ENCODE measurements around the gene CHCT1.
"Not testable (repeated sequence)": the region's sequence is repeated elsewhere in the genome, so short reads cannot be mapped to it uniquely, and the experiment has no call there.

The CHCT1 gene

DNA sequence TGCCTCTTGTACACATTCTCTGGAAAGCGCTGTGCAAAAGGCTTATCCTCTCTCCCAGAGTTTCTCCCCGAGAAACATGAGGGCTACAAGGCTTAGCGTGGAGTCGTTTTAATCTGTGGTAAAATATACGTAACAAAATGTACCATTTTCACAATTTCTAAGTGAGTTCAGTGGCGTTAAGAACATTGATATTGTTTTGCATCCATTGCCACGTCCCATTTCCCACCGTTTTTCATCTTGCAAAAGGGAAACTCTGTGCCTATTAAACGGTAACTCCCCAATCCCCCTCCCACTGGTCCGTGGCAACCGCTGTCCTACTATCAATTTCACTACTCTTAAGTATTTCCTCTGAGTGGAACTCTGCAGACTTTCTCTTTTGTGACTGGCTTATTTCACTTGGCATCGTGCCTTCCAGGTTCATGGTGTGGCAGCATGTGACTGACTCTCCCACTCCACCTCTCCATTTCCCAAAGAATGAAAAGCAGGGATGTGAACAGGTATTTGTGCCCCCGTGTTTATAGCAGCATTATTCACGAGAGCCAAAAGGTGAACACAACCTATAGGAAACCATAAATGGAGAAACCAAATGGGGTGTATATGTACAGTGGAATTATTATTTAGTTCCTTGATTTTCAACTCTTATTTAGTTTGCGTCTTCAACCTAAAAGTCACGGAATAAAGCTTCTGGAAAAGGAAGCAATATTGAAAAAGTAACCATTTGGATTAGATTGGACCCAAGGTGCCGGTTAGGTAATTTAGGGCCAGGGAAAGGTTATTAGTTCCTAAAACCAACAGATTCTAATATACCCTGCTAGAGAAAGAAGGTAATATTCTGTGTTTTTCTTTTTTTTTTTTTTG, 29.2 kb upstream of the CHCT1 start:
- H3K9me3 Mint-ChIP-seq = no peaks in the 10 kb centered on the region
- ATAC-seq = no peak
- no peaks in the 10 kb centered on the region for H3K36me3 Mint-ChIP-seq
- H3K27ac Mint-ChIP-seq = peak overlapping the region; percentile 97
- no peaks in the 10 kb centered on the region for H3K27me3 Mint-ChIP-seq
- peak overlapping the region; percentile 98 for H3K4me3 Mint-ChIP-seq
- H3K4me1 Mint-ChIP-seq = peaks cover 75% of the 10 kb centered on the region

DNA sequence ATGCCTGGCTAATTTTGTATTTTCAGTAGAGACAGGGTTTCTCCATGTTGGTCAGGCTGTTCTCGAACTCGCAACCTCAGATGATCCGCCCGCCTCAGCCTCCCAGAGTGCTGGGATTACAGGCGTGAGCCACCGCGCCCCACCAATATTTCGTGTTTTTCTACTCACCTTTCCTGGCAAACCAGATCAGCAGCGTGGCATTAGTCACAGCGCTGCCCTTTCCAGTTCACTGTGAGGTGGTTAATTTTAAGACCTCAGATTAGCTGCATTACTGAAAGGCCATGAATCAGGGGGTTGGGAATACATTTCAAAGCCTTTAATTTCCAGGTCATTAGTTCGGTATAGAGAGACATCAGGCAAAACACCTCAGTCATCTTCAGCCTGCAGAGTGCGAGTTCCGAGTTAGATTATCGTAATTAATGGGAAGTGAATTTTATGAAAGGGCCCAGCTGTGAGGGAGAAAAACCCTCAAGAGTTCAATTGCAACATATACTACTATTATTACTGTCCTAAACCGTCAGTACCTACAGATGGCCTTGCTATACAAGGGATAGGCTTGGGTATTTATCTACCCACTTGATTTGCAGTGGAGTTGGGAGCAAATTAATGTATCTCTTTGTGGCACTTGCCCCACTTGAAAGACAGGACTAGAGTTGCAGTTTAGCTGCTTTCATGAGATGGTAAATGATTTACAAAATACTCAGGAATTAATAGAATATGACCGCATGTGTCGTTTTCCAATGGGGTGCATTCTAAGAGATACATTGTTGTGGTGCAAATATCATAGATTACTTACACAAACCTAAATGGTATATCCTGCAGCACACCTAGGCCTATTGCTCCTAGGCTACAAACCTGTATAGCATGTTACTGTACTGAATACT, 28.2 kb upstream of the CHCT1 start:
- Mint-ChIP-seq H3K4me1 (peaks cover 75% of the 10 kb centered on the region), H3K4me3 (no peak overlapping the region), H3K9me3 (no peaks in the 10 kb centered on the region), H3K36me3 (no peaks in the 10 kb centered on the region), H3K27ac (no peak overlapping the region), H3K27me3 (no peaks in the 10 kb centered on the region)
- no peak for ATAC-seq

DNA sequence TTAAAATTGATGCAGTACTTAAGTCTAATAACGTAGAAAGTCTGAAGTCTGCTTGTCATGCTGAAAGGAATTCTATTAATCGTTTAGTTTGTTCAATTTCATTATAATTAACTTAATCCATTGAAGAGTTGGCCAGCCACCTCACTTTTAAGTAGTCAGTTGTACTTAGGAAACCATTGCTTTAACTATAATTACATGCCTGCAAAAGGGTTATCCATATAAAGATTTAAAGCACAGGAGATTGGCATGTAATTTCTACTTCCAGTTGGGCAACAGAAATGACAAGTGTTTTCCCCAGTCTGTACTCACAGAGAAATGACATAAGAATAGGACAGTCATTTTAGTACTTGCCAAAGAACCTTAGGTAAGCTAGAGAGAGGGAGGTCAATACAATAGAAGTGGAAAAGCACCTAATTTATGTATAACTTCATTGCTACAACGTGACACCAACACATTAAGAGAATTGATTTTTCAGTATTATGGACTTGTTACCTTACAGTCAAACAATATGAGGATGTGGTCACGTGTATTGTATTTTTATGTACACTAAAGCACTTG, 26.7 kb upstream of the CHCT1 start:
- Mint-ChIP-seq H3K4me3 (no peak overlapping the region), H3K27me3 (no peaks in the 10 kb centered on the region), H3K4me1 (peaks cover 65% of the 10 kb centered on the region), H3K36me3 (no peaks in the 10 kb centered on the region), H3K9me3 (no peaks in the 10 kb centered on the region), H3K27ac (peak overlapping the region; percentile 88)
- no peak for ATAC-seq

GRCh38 chr17:60396412-60396811, 25.9 kb upstream of the CHCT1 start:
- peak overlapping the region; percentile 88 for H3K27ac Mint-ChIP-seq
- no peak overlapping the region for H3K4me3 Mint-ChIP-seq

DNA sequence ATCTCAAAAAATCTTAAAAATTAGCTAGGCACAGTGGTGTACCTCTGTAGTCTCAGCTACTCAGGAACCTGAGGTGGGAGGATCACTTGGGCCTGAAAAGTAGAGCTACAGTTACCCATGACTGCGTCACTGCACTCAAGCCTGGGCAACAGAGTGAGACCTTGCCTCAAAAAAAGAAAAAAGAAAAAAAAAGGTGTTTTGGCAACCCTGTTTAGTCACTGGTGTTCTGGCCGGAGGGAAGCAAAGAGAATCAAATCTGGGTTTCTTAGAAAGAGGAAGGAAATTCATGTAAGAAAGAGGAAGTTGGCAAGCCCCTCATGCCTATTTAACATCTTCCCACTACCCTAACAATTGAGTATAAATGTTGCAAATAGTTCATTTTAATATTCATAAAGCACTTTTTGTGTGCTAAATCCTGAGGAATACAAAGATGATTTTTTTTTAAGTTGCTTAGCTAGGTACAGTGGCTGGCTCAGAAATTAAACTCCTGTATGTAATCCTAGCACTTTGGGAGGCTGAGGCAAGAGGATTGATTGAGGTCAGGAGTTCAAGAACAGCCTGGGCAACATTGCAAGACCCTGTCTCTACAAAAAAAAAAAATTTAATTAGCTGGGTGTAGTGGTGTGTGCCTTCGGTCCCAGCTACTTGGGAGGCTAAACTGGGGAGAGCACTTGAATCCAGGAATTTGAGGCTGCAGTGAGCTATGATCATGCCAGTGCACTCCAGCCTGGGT, 23.9 kb upstream of the CHCT1 start:
- peak; percentile 98 for ATAC-seq
- Mint-ChIP-seq H3K27me3 (no peaks in the 10 kb centered on the region), H3K36me3 (no peaks in the 10 kb centered on the region), H3K9me3 (no peaks in the 10 kb centered on the region), H3K27ac (peak overlapping the region; percentile 88), H3K4me1 (peaks cover 57% of the 10 kb centered on the region), H3K4me3 (no peak overlapping the region)

More at GRCh38 chr17:60396412-60396811, 25.9 kb upstream of the CHCT1 start:
- Mint-ChIP-seq H3K36me3 (no peaks in the 10 kb centered on the region), H3K4me1 (peaks cover 63% of the 10 kb centered on the region), H3K27me3 (no peaks in the 10 kb centered on the region), H3K9me3 (no peaks in the 10 kb centered on the region)
- no peak for ATAC-seq

- peaks cover 40% of the 10 kb centered on the region for H3K4me1 Mint-ChIP-seq
- H3K27ac Mint-ChIP-seq = no peak overlapping the region
- H3K9me3 Mint-ChIP-seq = no peaks in the 10 kb centered on the region
- no peak overlapping the region for H3K4me3 Mint-ChIP-seq
- ATAC-seq = no peak
- no peaks in the 10 kb centered on the region for H3K36me3 Mint-ChIP-seq
- no peaks in the 10 kb centered on the region for H3K27me3 Mint-ChIP-seq
These were observed 20.5 kb upstream of the CHCT1 start for GRCh38 chr17:60401819-60402218.

DNA sequence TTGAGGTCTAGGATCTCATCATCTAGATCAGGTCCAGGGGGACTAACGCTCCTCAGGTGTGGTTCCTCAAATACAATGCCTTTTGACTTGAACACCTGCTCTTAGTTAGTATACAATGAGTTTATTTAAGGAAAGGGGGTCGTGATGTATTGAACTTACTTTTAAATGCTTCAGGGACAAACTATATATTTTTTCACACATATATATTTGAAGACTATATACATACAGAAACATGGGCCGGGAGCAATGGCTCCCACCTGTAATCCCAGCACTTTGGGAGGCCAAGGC, 18.8 kb upstream of the CHCT1 start:
- H3K36me3 Mint-ChIP-seq = no peaks in the 10 kb centered on the region
- no peaks in the 10 kb centered on the region for H3K9me3 Mint-ChIP-seq
- no peaks in the 10 kb centered on the region for H3K27me3 Mint-ChIP-seq
- peaks cover 24% of the 10 kb centered on the region for H3K4me1 Mint-ChIP-seq
- no peak overlapping the region for H3K4me3 Mint-ChIP-seq
- no peak overlapping the region for H3K27ac Mint-ChIP-seq
- no peak for ATAC-seq

GRCh38 chr17:60403962-60404361, 18.3 kb upstream of the CHCT1 start:
- Mint-ChIP-seq H3K36me3 (no peaks in the 10 kb centered on the region), H3K9me3 (no peaks in the 10 kb centered on the region), H3K27ac (no peak overlapping the region), H3K4me3 (no peak overlapping the region), H3K27me3 (no peaks in the 10 kb centered on the region), H3K4me1 (peaks cover 19% of the 10 kb centered on the region)
- no peak for ATAC-seq

- no peak for ATAC-seq
- Mint-ChIP-seq H3K27ac (no peak overlapping the region), H3K4me3 (no peak overlapping the region), H3K4me1 (peaks cover 5% of the 10 kb centered on the region), H3K9me3 (no peaks in the 10 kb centered on the region), H3K36me3 (no peaks in the 10 kb centered on the region), H3K27me3 (no peaks in the 10 kb centered on the region)
These were observed 15.4 kb upstream of the CHCT1 start for GRCh38 chr17:60406887-60407286.

- Mint-ChIP-seq H3K4me1 (no peaks in the 10 kb centered on the region), H3K36me3 (no peaks in the 10 kb centered on the region), H3K9me3 (no peaks in the 10 kb centered on the region), H3K27me3 (no peaks in the 10 kb centered on the region), H3K27ac (no peak overlapping the region), H3K4me3 (no peak overlapping the region)
- ATAC-seq = no peak
These were observed 12.3 kb upstream of the CHCT1 start for GRCh38 chr17:60410001-60410400.

- H3K9me3 Mint-ChIP-seq = no peaks in the 10 kb centered on the region
- no peak for ATAC-seq
- H3K4me3 Mint-ChIP-seq = no peak overlapping the region
- H3K27me3 Mint-ChIP-seq = no peaks in the 10 kb centered on the region
- H3K4me1 Mint-ChIP-seq = no peaks in the 10 kb centered on the region
- H3K27ac Mint-ChIP-seq = no peak overlapping the region
- H3K36me3 Mint-ChIP-seq = no peaks in the 10 kb centered on the region
These were observed 9.6 kb upstream of the CHCT1 start for GRCh38 chr17:60412701-60413100.

GRCh38 chr17:60415146-60415545, 7.1 kb upstream of the CHCT1 start:
- Mint-ChIP-seq H3K36me3 (no peaks in the 10 kb centered on the region), H3K9me3 (no peaks in the 10 kb centered on the region), H3K4me3 (no peak overlapping the region), H3K27ac (no peak overlapping the region), H3K27me3 (no peaks in the 10 kb centered on the region), H3K4me1 (no peaks in the 10 kb centered on the region)
- no peak for ATAC-seq

- no peak overlapping the region for H3K4me3 Mint-ChIP-seq
- ATAC-seq = no peak
- H3K27ac Mint-ChIP-seq = no peak overlapping the region
- no peaks in the 10 kb centered on the region for H3K9me3 Mint-ChIP-seq
- H3K27me3 Mint-ChIP-seq = no peaks in the 10 kb centered on the region
- H3K4me1 Mint-ChIP-seq = peaks cover 6% of the 10 kb centered on the region
- no peaks in the 10 kb centered on the region for H3K36me3 Mint-ChIP-seq
These were observed 5.8 kb upstream of the CHCT1 start for GRCh38 chr17:60416368-60416925.

- H3K4me3 Mint-ChIP-seq, ATAC-seq, H3K36me3 Mint-ChIP-seq, H3K9me3 Mint-ChIP-seq, H3K27ac Mint-ChIP-seq, H3K27me3 Mint-ChIP-seq: not testable (repeated sequence)
- peaks cover 12% of the 10 kb centered on the region for H3K4me1 Mint-ChIP-seq
These were observed 3.3 kb upstream of the CHCT1 start for GRCh38 chr17:60419003-60419402.

GRCh38 chr17:60419875-60420274, 2.4 kb upstream of the CHCT1 start:
- not testable (repeated sequence) for H3K27ac Mint-ChIP-seq, ATAC-seq, H3K9me3 Mint-ChIP-seq, H3K36me3 Mint-ChIP-seq, H3K4me3 Mint-ChIP-seq, H3K27me3 Mint-ChIP-seq
- peaks cover 12% of the 10 kb centered on the region for H3K4me1 Mint-ChIP-seq

Measured in stimulated activated memory B cell treated with anti-CD40 and anti-IgM and Interleukin-4, amounts not matched to agents 10 μg/mL and 1 μg/mL and 100 μg/mL, for 72 hours (primary cell).